ENCODE measurements around the gene KAT6B. TPM values are rescaled to one million over a fixed set of nuclear protein-coding genes. Genes with fewer than 3 reads are reported as not detected.

Gene KAT6B
- total and polyA plus RNA-seq, 2 donors from 2014 or later = 2.9 to 34.2 TPM

DNA sequence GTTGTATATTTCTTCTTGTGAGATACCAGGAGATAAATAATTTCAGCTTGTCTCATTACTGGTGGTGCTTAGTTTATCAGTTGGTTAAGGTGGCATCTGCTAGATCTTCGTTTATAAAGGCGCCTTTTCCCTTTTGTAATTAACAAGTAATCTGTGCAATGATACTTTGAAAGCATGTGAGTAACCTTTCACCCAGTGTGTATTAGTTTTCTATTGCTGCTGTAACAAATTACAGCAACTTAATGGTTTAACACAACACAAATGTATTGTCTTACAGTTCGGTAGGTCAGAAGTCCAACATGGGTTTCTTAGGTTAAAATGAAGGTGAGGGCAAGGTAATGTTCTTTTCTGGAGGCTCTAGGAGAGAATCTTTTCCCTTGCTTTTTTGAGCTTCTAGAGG is 30.5 kb downstream of the KAT6B start:
- Histone ChIP-seq H3K4me1 (ENCODE audit: control insufficient read depth in 2 of 3, insufficient read depth in 2 of 3, low read depth in 1 of 3, low read length in 3 of 3) (peaks cover 0 to 7% (median 0%) of the 10 kb centered on the region in 3 donors), H3K27ac (ENCODE audit: low read depth in 2 of 2, low read length in 2 of 2) (no peak overlapping the region), H3K4me3 (ENCODE audit: low read length in 3 of 3) (no peak overlapping the region), H3K9ac (ENCODE audit: low read length in 3 of 3) (no peak overlapping the region), H3K27me3 (ENCODE audit: control insufficient read depth, insufficient read depth, low read length) (no peaks in the 10 kb centered on the region), H3K9me3 (ENCODE audit: control insufficient read depth in 2 of 3, insufficient read depth in 1 of 3, low read length in 3 of 3) (no peaks in the 10 kb centered on the region), H3K36me3 (ENCODE audit: control insufficient read depth in 2 of 3, insufficient read depth in 3 of 3, low read length in 3 of 3) (no peaks in the 10 kb centered on the region)
- DNase-seq (no peak), FAIRE-seq (no peak)
- intact Hi-C loops (cut with DNase I) = no loop called here
- TF ChIP-seq CTCF (IDR thresholded peaks at IDR 0.05; ENCODE audit: borderline replicate concordance, extremely low read depth, insufficient read depth) = no peak

GRCh38 chr10:74857586-74857985 is 31.2 kb downstream of the KAT6B start:
- H3K9me3 ChIP-seq (ENCODE audit: control insufficient read depth in 2 of 3, insufficient read depth in 1 of 3, low read length in 3 of 3) = no peaks in the 10 kb centered on the region
- FAIRE-seq (no peak), DNase-seq (no peak)
- H3K9ac ChIP-seq (ENCODE audit: low read length in 3 of 3) = no peak overlapping the region
- H3K36me3 ChIP-seq (ENCODE audit: control insufficient read depth in 2 of 3, insufficient read depth in 3 of 3, low read length in 3 of 3) = no peaks in the 10 kb centered on the region
- H3K4me3 ChIP-seq (ENCODE audit: low read length in 3 of 3) = no peak overlapping the region
- no peaks in the 10 kb centered on the region for H3K27me3 ChIP-seq (ENCODE audit: control insufficient read depth, insufficient read depth, low read length)
- intact Hi-C loops (cut with DNase I) = no loop called here
- no peak for TF ChIP-seq CTCF (IDR thresholded peaks at IDR 0.05; ENCODE audit: borderline replicate concordance, extremely low read depth, insufficient read depth)
- H3K27ac ChIP-seq (ENCODE audit: low read depth in 2 of 2, low read length in 2 of 2) = no peak overlapping the region
- H3K4me1 ChIP-seq (ENCODE audit: control insufficient read depth in 2 of 3, insufficient read depth in 2 of 3, low read depth in 1 of 3, low read length in 3 of 3) = peaks cover 0 to 7% (median 0%) of the 10 kb centered on the region in 3 donors

DNA sequence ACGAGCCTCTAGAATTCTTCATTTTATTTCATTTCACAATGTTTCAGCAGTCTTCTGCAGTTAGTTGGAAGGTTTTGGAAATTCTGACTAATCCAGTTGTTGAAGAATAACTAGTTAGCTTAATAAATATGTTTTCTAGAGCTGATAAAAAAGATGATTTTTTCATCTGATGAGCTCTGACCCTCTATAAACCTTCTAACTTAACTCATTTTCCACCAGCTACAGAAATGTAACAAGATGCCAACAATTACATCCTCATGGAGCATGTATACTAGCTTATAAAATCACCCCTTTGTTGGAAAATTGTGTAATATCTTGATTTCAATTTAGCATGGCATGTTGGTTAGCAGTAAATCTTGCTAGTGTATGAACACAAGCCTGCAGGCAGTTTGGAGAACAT is 33.1 kb downstream of the KAT6B start:
- intact Hi-C loops (cut with DNase I) = no loop called here
- TF ChIP-seq CTCF (IDR thresholded peaks at IDR 0.05; ENCODE audit: borderline replicate concordance, extremely low read depth, insufficient read depth) = no peak
- H3K4me1 ChIP-seq (ENCODE audit: control insufficient read depth in 2 of 3, insufficient read depth in 2 of 3, low read depth in 1 of 3, low read length in 3 of 3) = peaks cover 0 to 7% (median 0%) of the 10 kb centered on the region in 3 donors
- no peak for FAIRE-seq
- no peak overlapping the region for H3K9ac ChIP-seq (ENCODE audit: low read length in 3 of 3)
- H3K27me3 ChIP-seq (ENCODE audit: control insufficient read depth, insufficient read depth, low read length) = no peaks in the 10 kb centered on the region
- H3K36me3 ChIP-seq (ENCODE audit: control insufficient read depth in 2 of 3, insufficient read depth in 3 of 3, low read length in 3 of 3) = no peaks in the 10 kb centered on the region
- H3K27ac ChIP-seq (ENCODE audit: low read depth in 2 of 2, low read length in 2 of 2) = no peak overlapping the region
- no peaks in the 10 kb centered on the region for H3K9me3 ChIP-seq (ENCODE audit: control insufficient read depth in 2 of 3, insufficient read depth in 1 of 3, low read length in 3 of 3)
- H3K4me3 ChIP-seq (ENCODE audit: low read length in 3 of 3) = no peak overlapping the region
- no peak for DNase-seq

GRCh38 chr10:74862625-74863024 is 36.2 kb downstream of the KAT6B start:
- intact Hi-C loops (cut with DNase I) = no loop called here
- H3K27me3 ChIP-seq (ENCODE audit: control insufficient read depth, insufficient read depth, low read length) = no peaks in the 10 kb centered on the region
- TF ChIP-seq CTCF (IDR thresholded peaks at IDR 0.05; ENCODE audit: borderline replicate concordance, extremely low read depth, insufficient read depth) = no peak

More at GRCh38 chr10:74862625-74863024, 36.2 kb downstream of the KAT6B start:
- no peak overlapping the region for H3K4me3 ChIP-seq (ENCODE audit: low read length in 3 of 3)
- H3K36me3 ChIP-seq (ENCODE audit: control insufficient read depth in 2 of 3, insufficient read depth in 3 of 3, low read length in 3 of 3) = no peaks in the 10 kb centered on the region
- H3K9me3 ChIP-seq (ENCODE audit: control insufficient read depth in 2 of 3, insufficient read depth in 1 of 3, low read length in 3 of 3) = no peaks in the 10 kb centered on the region
- DNase-seq (no peak), FAIRE-seq (no peak)
- H3K9ac ChIP-seq (ENCODE audit: low read length in 3 of 3) = no peak overlapping the region
- H3K4me1 ChIP-seq (ENCODE audit: control insufficient read depth in 2 of 3, insufficient read depth in 2 of 3, low read depth in 1 of 3, low read length in 3 of 3) = no peaks in the 10 kb centered on the region
- no peak overlapping the region for H3K27ac ChIP-seq (ENCODE audit: low read depth in 2 of 2, low read length in 2 of 2)
